WI38 (cell line): ENCODE data around the gene CETN1.

Experiments used
- H3K4me3 ChIP-seq: 2 replicates; pipeline ENCODE4 v1.5.1; 2011; ENCODE audit warnings: low read depth, mild to moderate bottlenecking, control low read depth, low read length
- TF ChIP-seq, protein P1 (sequence below): IDR thresholded peaks from 2 replicates; pipeline ENCODE4 v1.5.1; 2012; ENCODE audit warnings: low read depth, mild to moderate bottlenecking, control low read depth, low read length

CETN1 gene

DNA sequence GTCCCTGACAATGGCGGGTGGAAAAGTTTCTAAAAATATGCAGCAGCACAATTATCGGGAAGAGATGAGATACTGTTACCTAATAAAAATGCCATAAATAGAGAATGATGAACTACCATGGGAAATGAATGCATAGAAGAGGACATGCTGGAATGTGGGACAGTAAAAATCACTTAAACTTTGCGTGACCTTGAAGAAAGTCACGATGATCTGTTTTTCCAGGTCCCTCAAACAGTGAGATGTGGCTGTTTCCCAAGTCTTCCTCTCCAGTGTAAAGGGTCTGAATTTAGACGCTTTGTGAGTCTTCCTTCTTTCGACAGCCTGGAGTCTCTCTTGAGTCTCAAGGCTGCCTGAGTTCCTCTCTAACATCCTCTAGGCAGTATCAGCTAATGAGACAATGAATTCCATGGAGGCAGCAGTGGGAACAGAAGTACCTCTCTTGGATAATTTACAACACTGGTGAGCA lies 18.0 kb downstream of the CETN1 start:
- no peak overlapping the region for H3K4me3 ChIP-seq
- TF ChIP-seq, protein P1, sequence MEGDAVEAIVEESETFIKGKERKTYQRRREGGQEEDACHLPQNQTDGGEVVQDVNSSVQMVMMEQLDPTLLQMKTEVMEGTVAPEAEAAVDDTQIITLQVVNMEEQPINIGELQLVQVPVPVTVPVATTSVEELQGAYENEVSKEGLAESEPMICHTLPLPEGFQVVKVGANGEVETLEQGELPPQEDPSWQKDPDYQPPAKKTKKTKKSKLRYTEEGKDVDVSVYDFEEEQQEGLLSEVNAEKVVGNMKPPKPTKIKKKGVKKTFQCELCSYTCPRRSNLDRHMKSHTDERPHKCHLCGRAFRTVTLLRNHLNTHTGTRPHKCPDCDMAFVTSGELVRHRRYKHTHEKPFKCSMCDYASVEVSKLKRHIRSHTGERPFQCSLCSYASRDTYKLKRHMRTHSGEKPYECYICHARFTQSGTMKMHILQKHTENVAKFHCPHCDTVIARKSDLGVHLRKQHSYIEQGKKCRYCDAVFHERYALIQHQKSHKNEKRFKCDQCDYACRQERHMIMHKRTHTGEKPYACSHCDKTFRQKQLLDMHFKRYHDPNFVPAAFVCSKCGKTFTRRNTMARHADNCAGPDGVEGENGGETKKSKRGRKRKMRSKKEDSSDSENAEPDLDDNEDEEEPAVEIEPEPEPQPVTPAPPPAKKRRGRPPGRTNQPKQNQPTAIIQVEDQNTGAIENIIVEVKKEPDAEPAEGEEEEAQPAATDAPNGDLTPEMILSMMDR, result no peak

DNA sequence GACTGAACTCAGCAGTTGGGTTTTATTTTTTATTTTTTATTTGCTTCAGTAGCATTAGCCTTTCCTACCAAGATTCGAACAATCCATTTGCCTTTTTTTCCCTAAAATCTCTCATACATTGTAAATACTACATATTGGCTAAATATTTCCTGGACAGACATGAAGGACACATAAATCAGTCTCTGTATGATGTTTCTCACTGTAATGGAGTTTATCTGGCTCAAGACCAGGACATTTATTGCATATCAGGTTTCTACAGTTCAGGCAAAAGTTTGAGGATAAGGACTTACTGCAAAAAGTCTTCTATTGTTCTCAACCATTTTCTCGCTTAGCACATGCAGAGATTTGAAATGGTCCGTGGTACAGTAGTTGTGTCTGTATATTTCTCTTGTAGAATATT lies 19.9 kb downstream of the CETN1 start:
- H3K4me3 ChIP-seq, result no peak overlapping the region
- TF ChIP-seq, protein P1, result no peak

DNA sequence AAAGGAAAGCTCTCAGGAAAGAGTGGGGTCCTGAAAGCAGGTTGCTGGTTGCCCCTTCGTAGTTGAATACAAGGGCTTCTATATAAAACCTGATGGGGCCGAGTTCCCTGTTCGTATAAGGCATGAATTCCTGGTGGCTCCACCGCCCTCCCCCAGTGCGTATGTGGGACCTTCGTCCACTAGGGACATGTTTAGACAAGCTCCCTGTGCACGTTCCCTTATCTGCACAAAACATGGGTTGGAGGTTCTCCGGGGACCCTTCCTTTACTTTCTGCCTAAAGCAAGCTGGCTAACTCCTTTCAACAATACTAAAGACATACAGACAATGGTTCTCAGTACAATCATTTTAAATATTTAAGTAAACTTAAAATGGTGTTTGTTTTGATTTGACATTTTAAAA lies 24.6 kb downstream of the CETN1 start:
- no peak overlapping the region for H3K4me3 ChIP-seq
- TF ChIP-seq, protein P1, result no peak

DNA sequence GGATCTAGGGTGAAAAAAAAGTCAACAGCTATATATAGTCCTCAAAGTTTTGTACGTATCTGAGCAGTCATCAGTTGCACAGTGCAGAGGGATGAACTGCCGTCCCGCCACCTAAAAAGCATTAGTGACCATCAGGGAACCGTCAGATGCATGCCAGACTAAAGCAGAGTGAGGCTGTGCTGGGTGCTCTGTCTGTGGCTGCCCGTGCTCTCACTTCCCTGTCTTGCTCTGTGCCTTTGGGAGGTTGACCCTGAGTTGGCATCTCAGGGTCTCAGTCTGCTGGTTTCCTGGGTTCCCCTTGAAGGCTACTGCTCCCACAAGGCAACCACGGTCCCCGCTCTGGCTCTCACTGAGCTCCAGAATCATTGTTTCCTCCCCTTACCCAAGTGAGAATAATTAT lies 27.8 kb downstream of the CETN1 start:
- TF ChIP-seq, protein P1, result no peak
- H3K4me3 ChIP-seq, result no peak overlapping the region

DNA sequence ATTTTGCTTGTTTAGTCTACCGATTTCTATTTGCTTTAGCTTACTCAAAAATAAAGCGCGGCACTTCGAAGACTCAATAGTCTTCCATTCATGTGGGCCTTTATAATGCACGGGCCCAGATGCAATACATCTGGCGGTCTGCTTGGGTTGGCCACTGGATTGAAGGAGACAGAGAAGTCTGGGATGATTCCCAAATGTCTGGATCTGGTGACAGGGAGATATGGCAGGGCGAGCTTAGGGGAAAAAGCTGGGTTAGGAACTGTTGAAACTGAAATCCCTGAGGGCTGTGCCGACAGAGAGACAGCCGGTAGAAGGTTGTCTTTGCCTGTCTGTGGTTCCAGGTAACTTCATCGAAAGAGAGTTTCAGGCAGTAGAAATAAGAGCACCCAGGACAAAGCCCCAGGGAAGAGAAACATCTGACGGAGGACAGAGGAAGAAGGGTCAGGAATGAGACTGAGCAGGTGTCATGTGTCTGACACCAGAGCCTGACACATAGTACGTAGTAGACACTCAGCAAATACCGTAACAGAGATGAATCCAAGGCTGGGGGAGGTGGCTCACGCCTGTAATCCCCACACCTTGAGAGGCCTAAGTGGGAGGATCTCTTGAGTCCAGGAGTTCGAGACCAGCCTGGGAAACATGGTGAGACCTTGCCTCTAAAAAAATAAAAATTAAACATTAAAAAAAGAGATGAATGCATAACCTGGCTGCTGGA lies 30.2 kb downstream of the CETN1 start:
- H3K4me3 ChIP-seq, result no peak overlapping the region
- TF ChIP-seq, protein P1, result no peak

DNA sequence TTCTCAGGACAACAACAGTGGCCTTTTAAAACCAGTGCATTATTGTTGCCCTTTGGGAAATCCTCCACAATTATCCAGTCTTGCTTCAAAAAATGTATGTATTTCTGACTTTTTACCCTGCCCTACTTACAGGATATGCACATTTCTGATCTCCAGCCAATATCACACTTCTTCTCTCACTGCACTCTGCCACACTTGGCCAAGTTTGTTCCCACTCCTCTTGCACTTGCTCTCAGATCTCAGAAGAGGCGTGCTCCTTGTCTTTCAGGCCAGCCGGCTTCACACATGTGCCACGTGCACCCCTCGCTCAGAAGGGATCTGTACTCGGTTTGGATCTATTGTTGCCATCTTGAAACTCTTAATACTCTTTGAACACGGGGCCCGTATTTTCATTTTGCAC lies 32.0 kb downstream of the CETN1 start:
- no peak overlapping the region for H3K4me3 ChIP-seq
- TF ChIP-seq, protein P1, result no peak

DNA sequence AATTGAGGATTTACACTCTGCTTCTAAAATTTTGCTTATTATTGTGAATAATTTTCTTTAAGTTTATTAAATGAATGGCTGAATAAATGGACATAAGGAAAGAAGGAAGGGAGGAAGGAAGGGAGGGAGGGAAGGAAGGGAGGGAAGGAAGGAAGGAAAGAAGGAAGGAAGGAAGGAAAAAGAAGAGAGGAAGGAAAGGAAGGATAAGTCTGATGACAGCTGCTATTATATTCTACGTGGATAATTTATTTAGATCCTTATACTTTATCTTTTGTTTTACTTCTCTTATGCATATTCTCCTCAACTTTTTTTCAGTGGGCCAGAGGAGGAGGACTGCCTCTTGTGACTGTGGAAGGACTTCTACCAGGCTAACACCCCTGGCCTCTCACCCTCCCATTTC lies 34.0 kb downstream of the CETN1 start:
- no peak overlapping the region for H3K4me3 ChIP-seq
- TF ChIP-seq, protein P1, result no peak
